GM12878 (cell line): Measurements from ENCODE around the gene CNNM3. TPM values are rescaled to one million over a fixed set of nuclear protein-coding genes. Genes with fewer than 3 reads are reported as not detected.

Experiments
- ASH2L ChIP-seq: fragments of 300-600, 200-600 bp; sonication (generic); IDR thresholded peaks from 2 replicates; pipeline ENCODE4 v1.6.1; 2017; ENCODE audit warnings: low read depth, mild to moderate bottlenecking, borderline replicate concordance
- ATF7 ChIP-seq: fragments of 450-650 bp; IDR thresholded peaks from 2 replicates; pipeline ENCODE4 v1.6.1; 2016; ENCODE audit warnings: low read depth, mild to moderate bottlenecking
- BRCA1 ChIP-seq: IDR thresholded peaks from 2 replicates; pipeline ENCODE4 v1.6.1; 2011; ENCODE audit warnings: low read depth, low read length, improper control_type of control experiment
- CREB1 ChIP-seq: IDR thresholded peaks from 2 replicates; pipeline ENCODE4 v1.6.1; 2012; ENCODE audit warnings: low read depth, mild to moderate bottlenecking, inconsistent platforms
- CTCF ChIP-seq, 3 experiments: IDR thresholded peaks in 2 of 3; conservative IDR thresholded peaks in 1 of 3; 2 replicates each; pipeline ENCODE4 v1.5.1; 2011; ENCODE audit warnings: low read depth in 3 of 3, low read length in 3 of 3, mild to moderate bottlenecking in 3 of 3, control low read depth in 2 of 3, moderate library complexity in 2 of 3, inconsistent platforms in 1 of 3, mixed read lengths in 1 of 3; ENCODE audit not compliant: control insufficient read depth in 2 of 3, insufficient read depth in 1 of 3; ENCODE audit errors: extremely low read depth in 1 of 3
- DPF2 ChIP-seq: fragments of 450-650 bp; IDR thresholded peaks from 2 replicates; pipeline ENCODE4 v1.6.1; 2017; ENCODE audit warnings: mild to moderate bottlenecking
- E2F4 ChIP-seq: IDR thresholded peaks from 2 replicates; pipeline ENCODE4 v1.6.1; 2012; ENCODE audit warnings: low read depth, low read length, improper control_type of control experiment
- FOS ChIP-seq: IDR thresholded peaks from 3 replicates; pipeline ENCODE4 v1.6.1; 2011; ENCODE audit warnings: borderline replicate concordance; ENCODE audit not compliant: insufficient read length; ENCODE audit errors: extremely low read depth
- HDAC6 ChIP-seq: fragments of 200-600 bp; sonication (generic); IDR thresholded peaks from one replicate; pipeline ENCODE4 v1.8.0; 2017; ENCODE audit warnings: antibody characterized with exemption; ENCODE audit not compliant: unreplicated experiment
- HSF1 ChIP-seq: fragments of 150-350 bp; IDR thresholded peaks from 2 replicates; pipeline ENCODE4 v1.6.1; 2014; ENCODE audit warnings: mild to moderate bottlenecking, low read depth, low read length
- IRF5 ChIP-seq: fragments of 450-650 bp; IDR thresholded peaks from 2 replicates; pipeline ENCODE4 v1.6.1; 2017; ENCODE audit warnings: borderline replicate concordance
- JUNB ChIP-seq: IDR thresholded peaks from 2 replicates; pipeline ENCODE4 v1.6.1; 2016; ENCODE audit warnings: antibody characterized with exemption, mild to moderate bottlenecking
- KAT2A ChIP-seq: conservative IDR thresholded peaks from 2 replicates; pipeline ENCODE4 v1.6.1; 2011; ENCODE audit warnings: low read depth, low read length; ENCODE audit not compliant: control insufficient read depth
- NR2C1 ChIP-seq: fragments of 450-650 bp; IDR thresholded peaks from 2 replicates; pipeline ENCODE4 v1.6.1; 2017; ENCODE audit warnings: antibody characterized with exemption, mild to moderate bottlenecking, moderate library complexity
- NR2F1 ChIP-seq: fragments of 450-650 bp; conservative IDR thresholded peaks from 2 replicates; pipeline ENCODE4 v1.6.1; 2017; ENCODE audit warnings: mild to moderate bottlenecking
- NRF1 ChIP-seq: conservative IDR thresholded peaks from 2 replicates; pipeline ENCODE4 v1.6.1; 2011; ENCODE audit warnings: mild to moderate bottlenecking, low read depth, low read length, improper control_type of control experiment
- PML ChIP-seq: IDR thresholded peaks from 2 replicates; pipeline ENCODE4 v1.6.1; 2012; ENCODE audit warnings: low read length, inconsistent platforms
- POLR2A ChIP-seq: IDR thresholded peaks from 2 replicates; pipeline ENCODE4 v1.6.1; 2011; ENCODE audit warnings: low read depth, mild to moderate bottlenecking, low read length
- POLR2AphosphoS2 ChIP-seq: IDR thresholded peaks from 2 replicates; pipeline ENCODE4 v1.6.1; 2011; ENCODE audit warnings: low read depth, mild to moderate bottlenecking, low read length, improper control_type of control experiment, moderate library complexity
- RBBP5 ChIP-seq: fragments of 200-600 bp; sonication (generic); conservative IDR thresholded peaks from 2 replicates; pipeline ENCODE4 v1.6.1; 2016
- STAT1 ChIP-seq: fragments of 450-650 bp; conservative IDR thresholded peaks from 2 replicates; pipeline ENCODE4 v1.6.1; 2014; ENCODE audit warnings: antibody characterized with exemption, mild to moderate bottlenecking
- ZNF207 ChIP-seq: fragments of 450-650 bp; IDR thresholded peaks from 2 replicates; pipeline ENCODE4 v1.6.1; 2014; ENCODE audit warnings: antibody characterized with exemption, mild to moderate bottlenecking, borderline replicate concordance
- ZNF687 ChIP-seq: fragments of 450-650 bp; IDR thresholded peaks from 2 replicates; pipeline ENCODE4 v1.6.1; 2017; ENCODE audit warnings: mild to moderate bottlenecking, moderate library complexity
- polyA plus RNA-seq, 11 experiments: library from polyadenylated mRNA; depleted of rRNA in 4 of 11; unstranded in 6 of 11; stranded (reverse) in 5 of 11; fragments of >200 nt; fragmentation: Nextera tagmentation in 4 of 11; fragmentation: Illumina TruSeq in 1 of 11; extraction: Ambion mirVana in 4 of 11; extraction: Trizol in 1 of 11; gene quantifications; 1 replicate in 1 of 11; 2 replicates in 10 of 11; pipeline versions ENCODE4 v1.2.1 to v1.2.3, GENCODE V29; 2011 to 2016; ENCODE audit warnings: inconsistent platforms in 2 of 11, missing spikeins in 2 of 11, low read depth in 1 of 11
- total RNA-seq, 4 experiments: library from RNA; depleted of rRNA in 3 of 4; stranded (reverse); fragments of >200 nt in 3 of 4; fragmentation: Illumina TruSeq in 1 of 4; extraction: Trizol in 1 of 4; gene quantifications; 2 replicates each; pipeline versions ENCODE4 v1.2.1 to v1.2.3, GENCODE V29; 2013 to 2021

The CNNM3 gene
- total and polyA plus RNA-seq, 10 of the 15 experiments (the other 5 are each of a cell fraction or from before 2014, with no cell fraction given) = 0.72 to 14.3 (median 4.0) TPM

- TF ChIP-seq IRF5 (no peak), KAT2A (no peak), CTCF (IDR thresholded peaks at IDR 0.05 in 2 of 3, conservative IDR thresholded peaks at IDR 0.05 in 1 of 3; ENCODE audit: control insufficient read depth in 2 of 3, extremely low read depth in 1 of 3, insufficient read depth in 1 of 3, low read depth in 3 of 3, low read length in 3 of 3) (no peak), FOS (no peak), ZNF687 (peak; percentile 93), POLR2A (peak; percentile 52), DPF2 (peak; percentile 73), E2F4 (no peak), CREB1 (no peak), POLR2AphosphoS2 (peak; percentile 33; the same call in 1 of the 2 replicates), NR2F1 (peak; percentile 93), ATF7 (no peak), HSF1 (no peak), PML (no peak), NR2C1 (no peak; the same call in 1 of the 2 replicates), STAT1 (no peak), JUNB (no peak), BRCA1 (no peak), NRF1 (no peak), RBBP5 (no peak), HDAC6 (no peak), ASH2L (no peak), ZNF207 (no peak)
Measured at GRCh38 chr2:96874198-96874831, 58.2 kb downstream of the CNNM3 start (continued).
